Nephron progenitor cell (in vitro differentiated cells): ENCODE data around the gene DRAXIN.

Source experiments
- DNase-seq: peaks from one replicate; pipeline ENCODE4 v3.0.0; 2021
- H3K27ac Mint-ChIP-seq: 2 replicates; pipeline ENCODE4 v1.8.0; 2021; ENCODE audit warnings: mild to moderate bottlenecking, moderate library complexity, mixed read lengths
- H3K27me3 Mint-ChIP-seq: 2 replicates; pipeline ENCODE4 v1.8.0; 2021; ENCODE audit warnings: mild to moderate bottlenecking, low read depth, mixed read lengths; ENCODE audit not compliant: poor library complexity
- H3K36me3 Mint-ChIP-seq: 2 replicates; pipeline ENCODE4 v1.8.0; 2021; ENCODE audit warnings: low read depth, mixed read lengths
- H3K4me1 Mint-ChIP-seq: 2 replicates; pipeline ENCODE4 v1.8.0; 2021; ENCODE audit warnings: mixed read lengths
- H3K4me3 Mint-ChIP-seq: 2 replicates; pipeline ENCODE4 v1.8.0; 2021; ENCODE audit warnings: mild to moderate bottlenecking, moderate library complexity, mixed read lengths
- H3K9me3 Mint-ChIP-seq: 2 replicates; pipeline ENCODE4 v1.8.0; 2021; ENCODE audit warnings: mild to moderate bottlenecking, moderate library complexity, mixed read lengths
- CTCF ChIP-seq: fragments of 200-600 bp; sonication (generic); IDR thresholded peaks from 2 replicates; pipeline ENCODE4 v1.5.0; 2021; ENCODE audit warnings: antibody characterized with exemption

DRAXIN gene

GRCh38 chr1:11697893-11698210 lies 6.3 kb downstream of the DRAXIN start:
- Mint-ChIP-seq H3K9me3 (no peaks in the 10 kb centered on the region), H3K4me1 (peaks cover 39% of the 10 kb centered on the region), H3K36me3 (no peaks in the 10 kb centered on the region), H3K27ac (no peak overlapping the region), H3K4me3 (no peak overlapping the region), H3K27me3 (peaks cover 32% of the 10 kb centered on the region)
- no peak for TF ChIP-seq CTCF
- no peak for DNase-seq

- no peak overlapping the region for H3K4me3 Mint-ChIP-seq
- no peak overlapping the region for H3K27ac Mint-ChIP-seq
- H3K27me3 Mint-ChIP-seq: peaks cover 17% of the 10 kb centered on the region
- no peaks in the 10 kb centered on the region for H3K9me3 Mint-ChIP-seq
- H3K36me3 Mint-ChIP-seq: no peaks in the 10 kb centered on the region
- no peak for TF ChIP-seq CTCF
- DNase-seq: peak; percentile 43
- peaks cover 54% of the 10 kb centered on the region for H3K4me1 Mint-ChIP-seq
Measured at GRCh38 chr1:11700601-11701467, 9.3 kb downstream of the DRAXIN start.

- Mint-ChIP-seq H3K4me1 (peaks cover 58% of the 10 kb centered on the region), H3K27me3 (peaks cover 11% of the 10 kb centered on the region), H3K36me3 (no peaks in the 10 kb centered on the region), H3K4me3 (no peak overlapping the region), H3K27ac (no peak overlapping the region), H3K9me3 (no peaks in the 10 kb centered on the region)
- no peak for DNase-seq
- no peak for TF ChIP-seq CTCF
Measured at GRCh38 chr1:11701551-11701961, 10.0 kb downstream of the DRAXIN start.

GRCh38 chr1:11701981-11702803 lies 10.7 kb downstream of the DRAXIN start:
- Mint-ChIP-seq H3K4me1 (peaks cover 64% of the 10 kb centered on the region), H3K27me3 (peaks cover 10% of the 10 kb centered on the region), H3K4me3 (no peak overlapping the region), H3K27ac (no peak overlapping the region), H3K9me3 (no peaks in the 10 kb centered on the region), H3K36me3 (no peaks in the 10 kb centered on the region)
- TF ChIP-seq CTCF: no peak
- no peak for DNase-seq

- Mint-ChIP-seq H3K36me3 (no peaks in the 10 kb centered on the region), H3K9me3 (no peaks in the 10 kb centered on the region), H3K4me1 (peaks cover 72% of the 10 kb centered on the region), H3K27ac (peak overlapping the region; percentile 64), H3K27me3 (peaks cover 10% of the 10 kb centered on the region), H3K4me3 (no peak overlapping the region)
- no peak for TF ChIP-seq CTCF
- no peak for DNase-seq
Measured at GRCh38 chr1:11703357-11704193, 12.1 kb downstream of the DRAXIN start.
